Keratinocyte (primary cell): ENCODE measurements around the gene TYRO3. TPM values are rescaled to one million over a fixed set of nuclear protein-coding genes. Genes with fewer than 3 reads are reported as not detected.

Experiments used
- DNase-seq: peaks from one replicate; pipeline ENCODE4 v3.0.0-alpha.2; 2011; ENCODE audit warnings: low read depth, missing footprints, low spot score
- FAIRE-seq: peaks from 2 replicates; lab custom pipeline; 2011; peaks lifted over from hg19 to GRCh38; lab: Jason Lieb, UNC
- H2AFZ ChIP-seq: 2 replicates; pipeline ENCODE4 v1.6.0; 2012; ENCODE audit warnings: low read length, control low read depth, inconsistent platforms; ENCODE audit not compliant: control insufficient read depth
- H3K27ac ChIP-seq: 2 replicates; pipeline ENCODE4 v1.5.1; 2011; ENCODE audit warnings: low read length; ENCODE audit not compliant: control insufficient read depth, insufficient read depth
- H3K27me3 ChIP-seq: 3 replicates; pipeline ENCODE4 v1.6.0; 2011; ENCODE audit warnings: low read length; ENCODE audit not compliant: control insufficient read depth, insufficient read depth; ENCODE audit errors: extremely low read depth
- H3K36me3 ChIP-seq, 2 experiments: 2 replicates in 1 of 2; 3 replicates in 1 of 2; pipeline ENCODE4 v1.5.1; 2011; ENCODE audit warnings: low read length in 2 of 2, mild to moderate bottlenecking in 1 of 2; ENCODE audit not compliant: control insufficient read depth in 2 of 2, insufficient read depth in 2 of 2; ENCODE audit errors: extremely low read depth in 1 of 2
- H3K4me1 ChIP-seq: 3 replicates; pipeline ENCODE4 v1.5.1; 2011; ENCODE audit warnings: low read length; ENCODE audit not compliant: control insufficient read depth, insufficient read depth; ENCODE audit errors: extremely low read depth
- H3K4me2 ChIP-seq: 3 replicates; pipeline ENCODE4 v1.6.0; 2011; ENCODE audit warnings: low read depth, low read length; ENCODE audit not compliant: control insufficient read depth, insufficient read depth; ENCODE audit errors: extremely low read depth
- H3K4me3 ChIP-seq, 3 experiments: fragments of 200-600 bp in 1 of 3; sonication (generic) in 1 of 3; 2 replicates in 2 of 3; 3 replicates in 1 of 3; pipeline ENCODE4 v1.5.1; 2011 to 2016; ENCODE audit warnings: low read length in 3 of 3, mild to moderate bottlenecking in 3 of 3, control low read depth in 2 of 3, inconsistent platforms in 1 of 3, low read depth in 1 of 3, mixed read lengths in 1 of 3, mixed run types in 1 of 3, moderate library complexity in 1 of 3; ENCODE audit not compliant: control insufficient read depth in 2 of 3, insufficient read depth in 2 of 3; ENCODE audit errors: extremely low read depth in 1 of 3
- H3K79me2 ChIP-seq: 2 replicates; pipeline ENCODE4 v1.6.0; 2012; ENCODE audit warnings: low read length; ENCODE audit not compliant: control insufficient read depth, insufficient read depth
- H3K9ac ChIP-seq: 3 replicates; pipeline ENCODE4 v1.6.0; 2011; ENCODE audit warnings: low read length; ENCODE audit not compliant: control insufficient read depth, insufficient read depth; ENCODE audit errors: extremely low read depth
- H3K9me1 ChIP-seq: 3 replicates; pipeline ENCODE4 v1.6.0; 2011; ENCODE audit warnings: low read length; ENCODE audit not compliant: control insufficient read depth, insufficient read depth; ENCODE audit errors: extremely low read depth
- H3K9me3 ChIP-seq: 2 replicates; pipeline ENCODE4 v1.5.1; 2012; ENCODE audit warnings: low read depth, low read length; ENCODE audit not compliant: control insufficient read depth
- H4K20me1 ChIP-seq: 3 replicates; pipeline ENCODE4 v1.6.0; 2011; ENCODE audit warnings: low read length; ENCODE audit not compliant: control insufficient read depth, insufficient read depth; ENCODE audit errors: extremely low read depth
- EZH2 ChIP-seq: IDR thresholded peaks from one replicate; pipeline ENCODE4 v1.6.1; 2012; ENCODE audit warnings: inconsistent platforms, mild to moderate bottlenecking, low read length, moderate library complexity
- dilution Hi-C: fragments of 300-500 bp; cut with MboI; formaldehyde crosslinking; loops from one replicate; pipeline ENCODE4 v1.7.0; 2020; ENCODE audit warnings: low sequenced_read_pairs; ENCODE audit not compliant: extremely low pct_ligation_motif_present
- polyA plus RNA-seq, 5 experiments: library from polyadenylated mRNA; depleted of rRNA in 3 of 5; stranded (reverse) in 3 of 5; stranded (forward) in 1 of 5; unstranded in 1 of 5; fragments of >200 nt; gene quantifications; 1 replicate in 1 of 5; 2 replicates in 3 of 5; 3 replicates in 1 of 5; pipeline versions ENCODE4 v1.2.1 to v1.2.3, GENCODE V29; 2011 to 2012; ENCODE audit warnings: missing spikeins in 2 of 5, low read depth in 1 of 5, low replicate concordance in 1 of 5
- TF ChIP-seq, protein P1 (sequence below), 3 experiments: IDR thresholded peaks in 1 of 3; conservative IDR thresholded peaks in 1 of 3; optimal IDR thresholded peaks in 1 of 3; 2 replicates in 2 of 3; 3 replicates in 1 of 3; pipeline versions ENCODE3 to v1.5.1; 2011; ENCODE audit warnings: low read length in 3 of 3, mild to moderate bottlenecking in 3 of 3, moderate library complexity in 2 of 3, control low read depth in 1 of 3, inconsistent platforms in 1 of 3; ENCODE audit not compliant: insufficient read depth in 2 of 3; ENCODE audit errors: extremely low read depth in 1 of 3

TYRO3 gene
- polyA plus RNA-seq, 1 donor (not counting 4 experiments of a cell fraction or from before 2014, with no cell fraction given): 9.0 TPM

DNA sequence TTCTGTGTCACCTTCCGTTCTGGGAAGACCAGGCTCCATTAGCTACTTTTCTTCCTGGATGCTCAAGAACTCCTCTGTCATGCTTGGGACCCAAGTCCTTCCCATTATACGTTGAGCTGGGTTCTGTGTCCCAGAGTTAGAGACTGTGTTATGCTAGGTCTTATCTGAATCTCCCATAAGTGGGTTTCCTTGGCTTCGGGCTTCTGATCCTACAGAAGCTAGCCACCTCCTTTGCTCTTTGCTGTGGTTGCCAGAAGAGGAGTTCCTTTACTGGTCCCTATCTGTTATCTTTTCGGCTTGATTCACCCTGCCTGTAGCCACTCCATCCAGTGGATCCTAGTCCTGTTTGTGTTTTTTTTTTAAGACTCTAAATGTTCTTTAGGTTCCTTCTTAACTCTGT lies 38.0 kb downstream of the TYRO3 start:
- no peak for TF ChIP-seq EZH2
- TF ChIP-seq, protein P1, sequence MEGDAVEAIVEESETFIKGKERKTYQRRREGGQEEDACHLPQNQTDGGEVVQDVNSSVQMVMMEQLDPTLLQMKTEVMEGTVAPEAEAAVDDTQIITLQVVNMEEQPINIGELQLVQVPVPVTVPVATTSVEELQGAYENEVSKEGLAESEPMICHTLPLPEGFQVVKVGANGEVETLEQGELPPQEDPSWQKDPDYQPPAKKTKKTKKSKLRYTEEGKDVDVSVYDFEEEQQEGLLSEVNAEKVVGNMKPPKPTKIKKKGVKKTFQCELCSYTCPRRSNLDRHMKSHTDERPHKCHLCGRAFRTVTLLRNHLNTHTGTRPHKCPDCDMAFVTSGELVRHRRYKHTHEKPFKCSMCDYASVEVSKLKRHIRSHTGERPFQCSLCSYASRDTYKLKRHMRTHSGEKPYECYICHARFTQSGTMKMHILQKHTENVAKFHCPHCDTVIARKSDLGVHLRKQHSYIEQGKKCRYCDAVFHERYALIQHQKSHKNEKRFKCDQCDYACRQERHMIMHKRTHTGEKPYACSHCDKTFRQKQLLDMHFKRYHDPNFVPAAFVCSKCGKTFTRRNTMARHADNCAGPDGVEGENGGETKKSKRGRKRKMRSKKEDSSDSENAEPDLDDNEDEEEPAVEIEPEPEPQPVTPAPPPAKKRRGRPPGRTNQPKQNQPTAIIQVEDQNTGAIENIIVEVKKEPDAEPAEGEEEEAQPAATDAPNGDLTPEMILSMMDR (optimal IDR thresholded peaks at IDR 0.05 in 1 of 3, IDR thresholded peaks at IDR 0.05 in 1 of 3, conservative IDR thresholded peaks at IDR 0.05 in 1 of 3; ENCODE audit: extremely low read depth in 1 of 3, insufficient read depth in 2 of 3, low read length in 3 of 3): no peak
- no peak overlapping the region for H3K4me3 ChIP-seq
- peaks cover 7% of the 10 kb centered on the region for H3K4me1 ChIP-seq
- H3K27ac ChIP-seq: no peak overlapping the region
- no peak overlapping the region for H3K4me2 ChIP-seq
- H2AFZ ChIP-seq: no peak overlapping the region
- no peaks in the 10 kb centered on the region for H3K9me1 ChIP-seq
- no peak overlapping the region for H3K9ac ChIP-seq
- no peaks in the 10 kb centered on the region for H4K20me1 ChIP-seq
- dilution Hi-C loops: no loop called here
- no peaks in the 10 kb centered on the region for H3K9me3 ChIP-seq
- H3K36me3 ChIP-seq: no peaks in the 10 kb centered on the region
- DNase-seq (no peak), FAIRE-seq (no peak)
- H3K79me2 ChIP-seq: no peaks in the 10 kb centered on the region
- H3K27me3 ChIP-seq: no peaks in the 10 kb centered on the region

DNA sequence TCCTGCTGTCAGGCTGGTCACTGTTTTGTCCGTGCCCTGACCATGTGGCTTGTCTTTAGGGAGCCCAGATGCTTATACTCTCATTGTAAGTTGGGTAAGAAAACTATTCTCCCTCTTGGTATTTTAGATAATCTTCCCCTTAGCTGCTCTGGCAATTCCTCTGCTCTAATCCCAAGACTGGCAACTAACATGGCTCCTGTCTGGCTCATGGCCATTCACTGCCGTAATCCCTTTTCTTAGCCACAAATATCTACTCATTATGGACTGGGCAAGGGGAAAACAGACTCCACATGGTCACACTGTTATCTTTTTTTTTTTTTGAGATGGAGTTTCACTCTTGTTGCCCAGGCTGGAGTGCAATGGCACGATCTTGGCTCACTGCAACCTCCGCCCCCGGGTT lies 38.8 kb downstream of the TYRO3 start:
- no peaks in the 10 kb centered on the region for H3K27me3 ChIP-seq
- H3K9ac ChIP-seq: no peak overlapping the region
- H3K4me2 ChIP-seq: no peak overlapping the region
- no peak for DNase-seq
- no peaks in the 10 kb centered on the region for H4K20me1 ChIP-seq
- H3K4me3 ChIP-seq: no peak overlapping the region
- no peak overlapping the region for H3K27ac ChIP-seq
- TF ChIP-seq, protein P1 (optimal IDR thresholded peaks at IDR 0.05 in 1 of 3, IDR thresholded peaks at IDR 0.05 in 1 of 3, conservative IDR thresholded peaks at IDR 0.05 in 1 of 3; ENCODE audit: extremely low read depth in 1 of 3, insufficient read depth in 2 of 3, low read length in 3 of 3): no peak
- no peak for TF ChIP-seq EZH2
- dilution Hi-C loops: no loop called here
- no peak overlapping the region for H2AFZ ChIP-seq
- H3K9me1 ChIP-seq: no peaks in the 10 kb centered on the region
- H3K4me1 ChIP-seq: peaks cover 6% of the 10 kb centered on the region
- no peaks in the 10 kb centered on the region for H3K79me2 ChIP-seq
- FAIRE-seq: no peak
- H3K9me3 ChIP-seq: no peaks in the 10 kb centered on the region
- H3K36me3 ChIP-seq: no peaks in the 10 kb centered on the region
